ENCODE data around the gene GPR15. TPM values are rescaled to one million over a fixed set of nuclear protein-coding genes. Genes with fewer than 3 reads are reported as not detected.

Gene GPR15
- total RNA-seq, 1 experiment from 2014 or later: not detected

DNA sequence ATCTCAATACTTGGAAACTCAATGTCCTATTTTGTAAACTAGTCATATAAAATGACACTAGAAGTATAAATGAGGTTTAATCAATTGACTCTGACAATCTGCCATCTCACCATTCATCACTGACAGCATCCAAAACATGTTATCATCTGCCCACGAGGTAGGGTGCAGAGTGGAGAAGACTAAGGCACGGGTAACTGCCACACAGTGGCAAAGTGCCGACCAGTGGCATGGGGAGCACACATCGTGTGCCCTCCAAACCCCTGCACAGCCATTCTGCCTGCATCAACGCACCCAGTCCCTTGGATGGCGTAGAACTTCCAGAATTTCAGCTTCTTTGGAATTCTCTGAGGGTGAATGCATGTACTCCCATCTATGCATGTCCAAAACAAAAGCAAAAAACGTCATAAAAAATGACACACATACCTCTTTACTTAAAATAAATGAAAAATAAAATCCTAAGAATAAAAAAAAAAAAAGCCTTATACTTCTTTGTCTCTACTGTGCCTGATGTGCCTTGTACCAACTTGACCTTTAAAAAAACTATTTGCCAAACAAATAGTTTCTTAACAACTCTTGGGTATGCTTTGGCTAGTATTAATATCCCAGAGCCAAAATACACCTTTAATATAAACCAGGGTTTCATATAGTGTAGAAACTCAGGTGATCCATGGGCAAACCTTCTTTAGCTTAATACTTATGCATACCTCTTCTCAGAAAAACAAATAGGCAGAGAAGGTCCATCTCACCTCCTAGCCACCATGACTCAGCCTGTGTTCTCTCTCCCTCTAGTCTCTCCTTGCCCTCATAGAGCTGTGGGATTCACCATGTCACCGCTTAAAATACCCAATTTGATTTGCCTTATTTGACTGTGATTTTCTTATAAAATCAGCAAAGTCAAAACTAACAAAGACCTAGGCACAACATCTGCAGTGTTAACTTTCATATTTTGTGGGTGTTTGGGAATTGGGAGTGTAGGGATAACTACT is 48.9 kb downstream of the GPR15 start:
- H3K9me3 Mint-ChIP-seq (ENCODE audit: unreplicated experiment): no peaks in the 10 kb centered on the region
- no TSS peak for BruUV-seq (replicated peaks)
- ChIA-PET CTCF (interaction anchor here (0.5 to 1.4 kb wide), 7 partner anchors 9 to 1167 kb away, joined by 3 to 5 read pairs (median 3); partner anchors contain the start of gene CPOX), POLR2A (interaction anchor here (0.6 to 1.0 kb wide), 2 partner anchors 12 to 213 kb away, joined by 3 to 5 read pairs; partner anchors contain the start of gene CPOX)
- TF ChIP-seq, protein P1, sequence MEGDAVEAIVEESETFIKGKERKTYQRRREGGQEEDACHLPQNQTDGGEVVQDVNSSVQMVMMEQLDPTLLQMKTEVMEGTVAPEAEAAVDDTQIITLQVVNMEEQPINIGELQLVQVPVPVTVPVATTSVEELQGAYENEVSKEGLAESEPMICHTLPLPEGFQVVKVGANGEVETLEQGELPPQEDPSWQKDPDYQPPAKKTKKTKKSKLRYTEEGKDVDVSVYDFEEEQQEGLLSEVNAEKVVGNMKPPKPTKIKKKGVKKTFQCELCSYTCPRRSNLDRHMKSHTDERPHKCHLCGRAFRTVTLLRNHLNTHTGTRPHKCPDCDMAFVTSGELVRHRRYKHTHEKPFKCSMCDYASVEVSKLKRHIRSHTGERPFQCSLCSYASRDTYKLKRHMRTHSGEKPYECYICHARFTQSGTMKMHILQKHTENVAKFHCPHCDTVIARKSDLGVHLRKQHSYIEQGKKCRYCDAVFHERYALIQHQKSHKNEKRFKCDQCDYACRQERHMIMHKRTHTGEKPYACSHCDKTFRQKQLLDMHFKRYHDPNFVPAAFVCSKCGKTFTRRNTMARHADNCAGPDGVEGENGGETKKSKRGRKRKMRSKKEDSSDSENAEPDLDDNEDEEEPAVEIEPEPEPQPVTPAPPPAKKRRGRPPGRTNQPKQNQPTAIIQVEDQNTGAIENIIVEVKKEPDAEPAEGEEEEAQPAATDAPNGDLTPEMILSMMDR (IDR thresholded peaks at IDR 0.05; ENCODE audit: unreplicated experiment): no peak
- H3K4me3 Mint-ChIP-seq (ENCODE audit: unreplicated experiment): no peak overlapping the region
- intact Hi-C loops (cut with micrococcal nuclease): no loop called here
- H3K4me1 Mint-ChIP-seq (ENCODE audit: insufficient read depth, unreplicated experiment): peaks cover 24% of the 10 kb centered on the region
- no peak for DNase-seq (ENCODE audit: unreplicated experiment)
- peaks cover 48% of the 10 kb centered on the region for H3K36me3 Mint-ChIP-seq (ENCODE audit: insufficient read depth, unreplicated experiment)
- H3K27me3 Mint-ChIP-seq (ENCODE audit: insufficient read depth, unreplicated experiment): no peaks in the 10 kb centered on the region
- peak overlapping the region; percentile 50 for H3K27ac Mint-ChIP-seq (ENCODE audit: low read depth, unreplicated experiment)

- no peaks in the 10 kb centered on the region for H3K27me3 Mint-ChIP-seq (ENCODE audit: insufficient read depth, unreplicated experiment)
- POLR2A ChIA-PET: interaction anchor here (1.0 kb wide), 1 partner anchor 11 kb away, joined by 5 read pairs; the partner anchor contains the start of gene CPOX
- CTCF ChIA-PET: interaction anchor here (0.5 to 1.4 kb wide), 8 partner anchors 8 to 1166 kb away, joined by 3 to 5 read pairs (median 4); partner anchors contain the start of gene CPOX
- H3K4me3 Mint-ChIP-seq (ENCODE audit: unreplicated experiment): no peak overlapping the region
- no peaks in the 10 kb centered on the region for H3K9me3 Mint-ChIP-seq (ENCODE audit: unreplicated experiment)
- TF ChIP-seq, protein P1 (IDR thresholded peaks at IDR 0.05; ENCODE audit: unreplicated experiment): no peak
- no peak for DNase-seq (ENCODE audit: unreplicated experiment)
- H3K4me1 Mint-ChIP-seq (ENCODE audit: insufficient read depth, unreplicated experiment): peaks cover 24% of the 10 kb centered on the region
- intact Hi-C loops (cut with micrococcal nuclease): no loop called here
- peak overlapping the region; percentile 50 for H3K27ac Mint-ChIP-seq (ENCODE audit: low read depth, unreplicated experiment)
- peaks cover 54% of the 10 kb centered on the region for H3K36me3 Mint-ChIP-seq (ENCODE audit: insufficient read depth, unreplicated experiment)
- no TSS peak for BruUV-seq (replicated peaks)
These were observed 49.7 kb downstream of the GPR15 start for GRCh38 chr3:98581474-98581873.

DNA sequence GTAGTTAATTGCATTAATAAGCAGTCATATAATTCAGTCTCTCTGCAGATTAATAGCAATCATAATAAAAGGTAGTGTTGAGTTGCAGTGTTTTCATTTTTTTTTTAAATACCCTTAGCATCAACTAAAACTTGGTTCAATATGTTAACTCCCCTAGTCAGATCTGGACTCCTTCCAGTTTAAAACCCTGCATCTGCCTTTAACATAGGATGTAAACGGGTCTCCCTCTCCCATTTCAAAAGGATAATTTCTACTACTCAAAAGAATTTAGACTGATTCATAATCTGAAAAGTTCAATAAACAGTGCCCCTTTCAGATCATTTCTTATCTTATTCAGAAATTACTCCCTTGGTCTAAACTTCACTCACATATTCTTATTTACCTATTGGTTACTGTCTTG is 50.3 kb downstream of the GPR15 start:
- TF ChIP-seq, protein P1 (IDR thresholded peaks at IDR 0.05; ENCODE audit: unreplicated experiment): no peak

DNA sequence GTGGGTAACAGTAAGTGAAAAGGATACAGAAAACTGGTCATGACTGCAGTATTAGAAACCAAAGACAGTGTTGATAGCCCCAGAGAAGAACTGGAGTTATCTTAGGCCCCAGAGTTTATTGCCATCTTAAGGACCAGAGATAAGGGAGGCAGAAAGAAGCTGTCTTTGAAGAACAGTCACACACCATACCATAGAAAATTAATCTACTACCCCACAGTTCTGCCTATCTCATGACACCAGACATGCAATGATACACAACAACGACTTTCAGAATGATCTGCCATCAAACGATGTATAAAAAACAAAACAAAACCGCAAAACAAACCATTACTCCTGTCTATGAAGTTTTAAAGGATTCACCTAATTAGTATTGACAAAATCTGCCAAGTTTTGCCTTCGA is 52.0 kb downstream of the GPR15 start:
- H3K36me3 Mint-ChIP-seq (ENCODE audit: insufficient read depth, unreplicated experiment): peaks cover 46% of the 10 kb centered on the region
- H3K4me1 Mint-ChIP-seq (ENCODE audit: insufficient read depth, unreplicated experiment): peaks cover 15% of the 10 kb centered on the region
- CTCF ChIA-PET: interaction anchor here (0.6 to 3.0 kb wide), 4 partner anchors 11 to 550 kb away, joined by 3 to 14 read pairs (median 6); no protein-coding TSS in a partner anchor
- TF ChIP-seq, protein P1 (IDR thresholded peaks at IDR 0.05; ENCODE audit: unreplicated experiment): no peak
- intact Hi-C loops (cut with micrococcal nuclease): no loop called here
- H3K4me3 Mint-ChIP-seq (ENCODE audit: unreplicated experiment): no peak overlapping the region
- BruUV-seq (replicated peaks): no TSS peak
- no peaks in the 10 kb centered on the region for H3K9me3 Mint-ChIP-seq (ENCODE audit: unreplicated experiment)
- no peaks in the 10 kb centered on the region for H3K27me3 Mint-ChIP-seq (ENCODE audit: insufficient read depth, unreplicated experiment)
- POLR2A ChIA-PET: interaction anchor here (0.8 to 1.3 kb wide), 3 partner anchors 9 to 25 kb away, joined by 3 to 8 read pairs (median 3); partner anchors contain the start of gene CPOX
- no peak overlapping the region for H3K27ac Mint-ChIP-seq (ENCODE audit: low read depth, unreplicated experiment)
- no peak for DNase-seq (ENCODE audit: unreplicated experiment)

More for the DNA sequence above, 50.3 kb downstream of the GPR15 start:
- DNase-seq (ENCODE audit: unreplicated experiment): no peak
- Mint-ChIP-seq H3K27me3 (ENCODE audit: insufficient read depth, unreplicated experiment) (no peaks in the 10 kb centered on the region), H3K4me3 (ENCODE audit: unreplicated experiment) (no peak overlapping the region), H3K4me1 (ENCODE audit: insufficient read depth, unreplicated experiment) (peaks cover 19% of the 10 kb centered on the region), H3K27ac (ENCODE audit: low read depth, unreplicated experiment) (no peak overlapping the region), H3K9me3 (ENCODE audit: unreplicated experiment) (no peaks in the 10 kb centered on the region), H3K36me3 (ENCODE audit: insufficient read depth, unreplicated experiment) (peaks cover 52% of the 10 kb centered on the region)
- ChIA-PET POLR2A (interaction anchor here (1.0 kb wide), 1 partner anchor 11 kb away, joined by 5 read pairs; the partner anchor contains the start of gene CPOX), CTCF (interaction anchor here (0.8 to 1.2 kb wide), 3 partner anchors 10 to 1166 kb away, joined by 3 to 4 read pairs (median 3); no protein-coding TSS in a partner anchor)
- BruUV-seq (replicated peaks): no TSS peak
- intact Hi-C loops (cut with micrococcal nuclease): no loop called here

Measured in MCF 10A (cell line).